ENCODE measurements around the gene NFIB.

NFIB gene

GRCh38 chr9:14188011-14188410 is 125.9 kb downstream of the NFIB start:
- DNase-seq (ENCODE audit: low spot score): no peak

- DNase-seq (ENCODE audit: low spot score): no peak
These were observed 127.8 kb downstream of the NFIB start for GRCh38 chr9:14186096-14186495.

GRCh38 chr9:14185016-14185415 is 128.9 kb downstream of the NFIB start:
- no peak for DNase-seq (ENCODE audit: low spot score)

- DNase-seq (ENCODE audit: low spot score): no peak
These were observed 130.9 kb downstream of the NFIB start for GRCh38 chr9:14183001-14183400.

- DNase-seq (ENCODE audit: low spot score): no peak
These were observed 132.9 kb downstream of the NFIB start for GRCh38 chr9:14180960-14181537.

GRCh38 chr9:14180093-14180959 is 133.6 kb downstream of the NFIB start:
- DNase-seq (ENCODE audit: low spot score): no peak

- DNase-seq (ENCODE audit: low spot score): no peak
These were observed 134.5 kb downstream of the NFIB start for GRCh38 chr9:14179449-14179848.

GRCh38 chr9:14175778-14176177 is 138.2 kb downstream of the NFIB start:
- DNase-seq (ENCODE audit: low spot score): no peak

GRCh38 chr9:14173713-14174112 is 140.2 kb downstream of the NFIB start:
- no peak for DNase-seq (ENCODE audit: low spot score)

- DNase-seq (ENCODE audit: low spot score): no peak
These were observed 142.9 kb downstream of the NFIB start for GRCh38 chr9:14170973-14171596.

GRCh38 chr9:14170392-14170931 is 143.5 kb downstream of the NFIB start:
- no peak for DNase-seq (ENCODE audit: low spot score)

GRCh38 chr9:14168381-14168780 is 145.6 kb downstream of the NFIB start:
- DNase-seq (ENCODE audit: low spot score): no peak

- no peak for DNase-seq (ENCODE audit: low spot score)
These were observed 148.4 kb downstream of the NFIB start for GRCh38 chr9:14165376-14166035.

GRCh38 chr9:14164908-14165307 is 149.0 kb downstream of the NFIB start:
- DNase-seq (ENCODE audit: low spot score): no peak

- no peak for DNase-seq (ENCODE audit: low spot score)
These were observed 154.3 kb downstream of the NFIB start for GRCh38 chr9:14159440-14160216.

- DNase-seq (ENCODE audit: low spot score): no peak
These were observed 155.0 kb downstream of the NFIB start for GRCh38 chr9:14158916-14159315.

- DNase-seq (ENCODE audit: low spot score): no peak
These were observed 155.7 kb downstream of the NFIB start for GRCh38 chr9:14158136-14158813.

GRCh38 chr9:14157191-14157590 is 156.8 kb downstream of the NFIB start:
- DNase-seq (ENCODE audit: low spot score): no peak

- no peak for DNase-seq (ENCODE audit: low spot score)
These were observed 157.9 kb downstream of the NFIB start for GRCh38 chr9:14156046-14156445.

- DNase-seq (ENCODE audit: low spot score): no peak
These were observed 158.7 kb downstream of the NFIB start for GRCh38 chr9:14155237-14155636.

- DNase-seq (ENCODE audit: low spot score): no peak
These were observed 160.6 kb downstream of the NFIB start for GRCh38 chr9:14153310-14153720.

Measured in hematopoietic multipotent progenitor cell treated with erythropoietin and hydrocortisone succinate and interleukin-3 and kit ligand, for 17 days (in vitro differentiated cells).